Tracheal epithelial cell (primary cell): ENCODE results near the gene SYT4. TPM values are rescaled to one million over a fixed set of nuclear protein-coding genes. Genes with fewer than 3 reads are reported as not detected.

Source experiments
- total RNA-seq: library from RNA; depleted of rRNA; stranded (reverse); fragments of >200 nt; gene quantifications from 2 replicates; pipeline ENCODE4 v1.2.1, GENCODE V29; 2014

The SYT4 gene, protein sequence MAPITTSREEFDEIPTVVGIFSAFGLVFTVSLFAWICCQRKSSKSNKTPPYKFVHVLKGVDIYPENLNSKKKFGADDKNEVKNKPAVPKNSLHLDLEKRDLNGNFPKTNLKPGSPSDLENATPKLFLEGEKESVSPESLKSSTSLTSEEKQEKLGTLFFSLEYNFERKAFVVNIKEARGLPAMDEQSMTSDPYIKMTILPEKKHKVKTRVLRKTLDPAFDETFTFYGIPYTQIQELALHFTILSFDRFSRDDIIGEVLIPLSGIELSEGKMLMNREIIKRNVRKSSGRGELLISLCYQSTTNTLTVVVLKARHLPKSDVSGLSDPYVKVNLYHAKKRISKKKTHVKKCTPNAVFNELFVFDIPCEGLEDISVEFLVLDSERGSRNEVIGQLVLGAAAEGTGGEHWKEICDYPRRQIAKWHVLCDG
- not detected in 2 replicates for total RNA-seq

DNA sequence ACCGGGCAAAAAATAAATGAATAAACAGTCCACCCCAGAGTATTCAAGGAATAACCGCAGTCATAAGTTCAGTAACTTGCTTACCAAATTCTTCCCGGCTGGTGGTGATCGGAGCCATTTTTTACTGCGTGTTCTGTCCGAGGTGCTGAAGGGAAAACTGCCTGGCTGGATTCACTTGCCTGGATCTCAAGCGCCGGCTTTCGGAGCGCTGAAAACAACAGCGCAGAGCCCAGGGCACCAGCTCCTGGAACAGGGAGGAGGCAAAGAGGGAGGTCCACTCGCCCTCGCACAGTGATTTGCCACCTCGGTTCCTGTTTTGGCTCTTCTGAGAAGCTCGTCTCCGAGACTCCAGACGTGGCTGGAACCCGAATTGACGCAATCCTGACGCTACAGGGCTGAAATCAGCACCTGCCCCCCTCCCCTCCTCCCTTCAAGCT lies at the start of gene SYT4:
SYT4 (minus strand) TSS at position 327 of the 437 bp plus-strand sequence; CDS start at position 118, 209 bp downstream.

Other genes with a start within 250 kb of the SYT4 start
- gene RIT2, start 161.8 kb downstream of the SYT4 start, total RNA-seq = 0.24 TPM in 1 of 2 replicates, not detected in the other